K562 (cell line): ENCODE measurements around the gene GPD1L. TPM values are rescaled to one million over a fixed set of nuclear protein-coding genes. Genes with fewer than 3 reads are reported as not detected.

Source experiments
- SOX6 ChIP-seq: fragments of 450-650 bp; IDR thresholded peaks from 2 replicates; pipeline ENCODE4 v1.6.1; 2014; ENCODE audit warnings: mild to moderate bottlenecking
- polyA plus RNA-seq, 8 experiments: library from polyadenylated mRNA; depleted of rRNA in 4 of 8; stranded (reverse) in 5 of 8; unstranded in 3 of 8; fragments of >200 nt; fragmentation: Nextera tagmentation in 2 of 8; fragmentation: Illumina TruSeq in 1 of 8; extraction: Ambion mirVana in 2 of 8; extraction: Trizol in 1 of 8; gene quantifications; 2 replicates each; pipeline versions ENCODE4 v1.2.1 to v1.2.3, GENCODE V29; 2011 to 2014; ENCODE audit warnings: inconsistent platforms in 1 of 8, missing spikeins in 1 of 8
- total RNA-seq, 7 experiments: library from RNA; depleted of rRNA in 6 of 7; stranded (reverse); fragments of >200 nt in 6 of 7; fragmentation: Illumina TruSeq in 2 of 7; extraction: Trizol in 2 of 7; gene quantifications; 2 replicates each; pipeline versions ENCODE4 v1.2.1 to v1.2.3, GENCODE V29; 2011 to 2021; ENCODE audit warnings: low replicate concordance in 1 of 7
- TF ChIP-seq, protein P1 (sequence below), 2 experiments: fragments of 450-650 bp; IDR thresholded peaks; 2 replicates each; pipeline ENCODE4 v1.6.1; 2018; ENCODE audit warnings: mild to moderate bottlenecking in 2 of 2, low read depth in 1 of 2; ENCODE audit not compliant: partially characterized antibody in 2 of 2
- TF ChIP-seq, protein P2 (sequence below), 2 experiments: IDR thresholded peaks; 2 replicates each; pipeline ENCODE4 v1.6.1; 2012; ENCODE audit warnings: improper control_type of control experiment in 2 of 2, low read depth in 2 of 2, low read length in 2 of 2, borderline replicate concordance in 1 of 2
- TF ChIP-seq, protein P3 (sequence below): sonication (generic); formaldehyde crosslinking; IDR thresholded peaks from 2 replicates; pipeline ENCODE4 v1.8.0; 2022; ENCODE audit warnings: mild to moderate bottlenecking, missing genetic modification reagents

The GPD1L gene
- total and polyA plus RNA-seq, 9 of the 15 experiments (the other 6 are each of a cell fraction or from before 2014, with no cell fraction given), result 1.6 to 17.3 (median 12.3) TPM

- TF ChIP-seq, protein P1, sequence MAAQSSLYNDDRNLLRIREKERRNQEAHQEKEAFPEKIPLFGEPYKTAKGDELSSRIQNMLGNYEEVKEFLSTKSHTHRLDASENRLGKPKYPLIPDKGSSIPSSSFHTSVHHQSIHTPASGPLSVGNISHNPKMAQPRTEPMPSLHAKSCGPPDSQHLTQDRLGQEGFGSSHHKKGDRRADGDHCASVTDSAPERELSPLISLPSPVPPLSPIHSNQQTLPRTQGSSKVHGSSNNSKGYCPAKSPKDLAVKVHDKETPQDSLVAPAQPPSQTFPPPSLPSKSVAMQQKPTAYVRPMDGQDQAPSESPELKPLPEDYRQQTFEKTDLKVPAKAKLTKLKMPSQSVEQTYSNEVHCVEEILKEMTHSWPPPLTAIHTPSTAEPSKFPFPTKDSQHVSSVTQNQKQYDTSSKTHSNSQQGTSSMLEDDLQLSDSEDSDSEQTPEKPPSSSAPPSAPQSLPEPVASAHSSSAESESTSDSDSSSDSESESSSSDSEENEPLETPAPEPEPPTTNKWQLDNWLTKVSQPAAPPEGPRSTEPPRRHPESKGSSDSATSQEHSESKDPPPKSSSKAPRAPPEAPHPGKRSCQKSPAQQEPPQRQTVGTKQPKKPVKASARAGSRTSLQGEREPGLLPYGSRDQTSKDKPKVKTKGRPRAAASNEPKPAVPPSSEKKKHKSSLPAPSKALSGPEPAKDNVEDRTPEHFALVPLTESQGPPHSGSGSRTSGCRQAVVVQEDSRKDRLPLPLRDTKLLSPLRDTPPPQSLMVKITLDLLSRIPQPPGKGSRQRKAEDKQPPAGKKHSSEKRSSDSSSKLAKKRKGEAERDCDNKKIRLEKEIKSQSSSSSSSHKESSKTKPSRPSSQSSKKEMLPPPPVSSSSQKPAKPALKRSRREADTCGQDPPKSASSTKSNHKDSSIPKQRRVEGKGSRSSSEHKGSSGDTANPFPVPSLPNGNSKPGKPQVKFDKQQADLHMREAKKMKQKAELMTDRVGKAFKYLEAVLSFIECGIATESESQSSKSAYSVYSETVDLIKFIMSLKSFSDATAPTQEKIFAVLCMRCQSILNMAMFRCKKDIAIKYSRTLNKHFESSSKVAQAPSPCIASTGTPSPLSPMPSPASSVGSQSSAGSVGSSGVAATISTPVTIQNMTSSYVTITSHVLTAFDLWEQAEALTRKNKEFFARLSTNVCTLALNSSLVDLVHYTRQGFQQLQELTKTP (IDR thresholded peaks at IDR 0.05; ENCODE audit: low read depth in 1 of 2, partially characterized antibody in 2 of 2), result peak in 1 of 2 experiments; percentile 90
- TF ChIP-seq, protein P2, sequence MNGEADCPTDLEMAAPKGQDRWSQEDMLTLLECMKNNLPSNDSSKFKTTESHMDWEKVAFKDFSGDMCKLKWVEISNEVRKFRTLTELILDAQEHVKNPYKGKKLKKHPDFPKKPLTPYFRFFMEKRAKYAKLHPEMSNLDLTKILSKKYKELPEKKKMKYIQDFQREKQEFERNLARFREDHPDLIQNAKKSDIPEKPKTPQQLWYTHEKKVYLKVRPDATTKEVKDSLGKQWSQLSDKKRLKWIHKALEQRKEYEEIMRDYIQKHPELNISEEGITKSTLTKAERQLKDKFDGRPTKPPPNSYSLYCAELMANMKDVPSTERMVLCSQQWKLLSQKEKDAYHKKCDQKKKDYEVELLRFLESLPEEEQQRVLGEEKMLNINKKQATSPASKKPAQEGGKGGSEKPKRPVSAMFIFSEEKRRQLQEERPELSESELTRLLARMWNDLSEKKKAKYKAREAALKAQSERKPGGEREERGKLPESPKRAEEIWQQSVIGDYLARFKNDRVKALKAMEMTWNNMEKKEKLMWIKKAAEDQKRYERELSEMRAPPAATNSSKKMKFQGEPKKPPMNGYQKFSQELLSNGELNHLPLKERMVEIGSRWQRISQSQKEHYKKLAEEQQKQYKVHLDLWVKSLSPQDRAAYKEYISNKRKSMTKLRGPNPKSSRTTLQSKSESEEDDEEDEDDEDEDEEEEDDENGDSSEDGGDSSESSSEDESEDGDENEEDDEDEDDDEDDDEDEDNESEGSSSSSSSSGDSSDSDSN (IDR thresholded peaks at IDR 0.05; ENCODE audit: borderline replicate concordance in 1 of 2, low read depth in 2 of 2, low read length in 2 of 2), result no peak
- TF ChIP-seq SOX6, result 0 out of 2 replicates have a peak, but pooled peaks have one; percentile 29
- TF ChIP-seq, protein P3, sequence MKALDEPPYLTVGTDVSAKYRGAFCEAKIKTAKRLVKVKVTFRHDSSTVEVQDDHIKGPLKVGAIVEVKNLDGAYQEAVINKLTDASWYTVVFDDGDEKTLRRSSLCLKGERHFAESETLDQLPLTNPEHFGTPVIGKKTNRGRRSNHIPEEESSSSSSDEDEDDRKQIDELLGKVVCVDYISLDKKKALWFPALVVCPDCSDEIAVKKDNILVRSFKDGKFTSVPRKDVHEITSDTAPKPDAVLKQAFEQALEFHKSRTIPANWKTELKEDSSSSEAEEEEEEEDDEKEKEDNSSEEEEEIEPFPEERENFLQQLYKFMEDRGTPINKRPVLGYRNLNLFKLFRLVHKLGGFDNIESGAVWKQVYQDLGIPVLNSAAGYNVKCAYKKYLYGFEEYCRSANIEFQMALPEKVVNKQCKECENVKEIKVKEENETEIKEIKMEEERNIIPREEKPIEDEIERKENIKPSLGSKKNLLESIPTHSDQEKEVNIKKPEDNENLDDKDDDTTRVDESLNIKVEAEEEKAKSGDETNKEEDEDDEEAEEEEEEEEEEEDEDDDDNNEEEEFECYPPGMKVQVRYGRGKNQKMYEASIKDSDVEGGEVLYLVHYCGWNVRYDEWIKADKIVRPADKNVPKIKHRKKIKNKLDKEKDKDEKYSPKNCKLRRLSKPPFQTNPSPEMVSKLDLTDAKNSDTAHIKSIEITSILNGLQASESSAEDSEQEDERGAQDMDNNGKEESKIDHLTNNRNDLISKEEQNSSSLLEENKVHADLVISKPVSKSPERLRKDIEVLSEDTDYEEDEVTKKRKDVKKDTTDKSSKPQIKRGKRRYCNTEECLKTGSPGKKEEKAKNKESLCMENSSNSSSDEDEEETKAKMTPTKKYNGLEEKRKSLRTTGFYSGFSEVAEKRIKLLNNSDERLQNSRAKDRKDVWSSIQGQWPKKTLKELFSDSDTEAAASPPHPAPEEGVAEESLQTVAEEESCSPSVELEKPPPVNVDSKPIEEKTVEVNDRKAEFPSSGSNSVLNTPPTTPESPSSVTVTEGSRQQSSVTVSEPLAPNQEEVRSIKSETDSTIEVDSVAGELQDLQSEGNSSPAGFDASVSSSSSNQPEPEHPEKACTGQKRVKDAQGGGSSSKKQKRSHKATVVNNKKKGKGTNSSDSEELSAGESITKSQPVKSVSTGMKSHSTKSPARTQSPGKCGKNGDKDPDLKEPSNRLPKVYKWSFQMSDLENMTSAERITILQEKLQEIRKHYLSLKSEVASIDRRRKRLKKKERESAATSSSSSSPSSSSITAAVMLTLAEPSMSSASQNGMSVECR (CRISPR knock-in tag), result 0 out of 2 replicates have a peak, but pooled peaks have one; percentile 66
Observed at GRCh38 chr3:32106132-32106928, at the start of gene GPD1L (continued).
